Neuronal stem cell (in vitro differentiated cells): Measurements from ENCODE around the gene GRN.

Experiments
- DNase-seq: peaks from one replicate; pipeline ENCODE4 v3.0.0-alpha.2; 2013; ENCODE audit warnings: low spot score
- H2AFZ ChIP-seq: one replicate; pipeline ENCODE4 v1.6.1; 2013; ENCODE audit warnings: mild to moderate bottlenecking, low read length, inconsistent platforms
- H2AK5ac ChIP-seq: 2 replicates; pipeline ENCODE4 v1.6.1; 2013; ENCODE audit warnings: low read depth, mild to moderate bottlenecking, inconsistent platforms, low read length, moderate library complexity, mixed read lengths
- H2BK120ac ChIP-seq: 2 replicates; pipeline ENCODE4 v1.6.1; 2013; ENCODE audit warnings: low read depth, mild to moderate bottlenecking, inconsistent platforms, low read length, moderate library complexity, mixed read lengths
- H2BK12ac ChIP-seq: one replicate; pipeline ENCODE4 v1.6.1; 2013; ENCODE audit warnings: low read length, inconsistent platforms
- H2BK15ac ChIP-seq: 2 replicates; pipeline ENCODE4 v1.6.1; 2013; ENCODE audit warnings: mild to moderate bottlenecking, low read length, inconsistent platforms, mixed read lengths
- H2BK5ac ChIP-seq: one replicate; pipeline ENCODE4 v1.6.1; 2013; ENCODE audit warnings: inconsistent platforms, mild to moderate bottlenecking, low read length, moderate library complexity
- H3K14ac ChIP-seq: one replicate; pipeline ENCODE4 v1.6.1; 2013; ENCODE audit warnings: low read length, inconsistent platforms
- H3K18ac ChIP-seq: 2 replicates; pipeline ENCODE4 v1.6.1; 2013; ENCODE audit warnings: low read length, inconsistent platforms
- H3K23ac ChIP-seq: 2 replicates; pipeline ENCODE4 v1.6.1; 2013; ENCODE audit warnings: low read depth, mild to moderate bottlenecking, mixed read lengths, low read length, inconsistent platforms; ENCODE audit not compliant: poor library complexity
- H3K27ac ChIP-seq: replicated peaks from 3 replicates; pipeline ENCODE4 v1.5.1; 2013; ENCODE audit warnings: low read length, inconsistent platforms
- H3K27me3 ChIP-seq, 3 experiments: 2 replicates each; pipeline ENCODE4 v1.6.1; 2013; ENCODE audit warnings: low read length in 3 of 3, mild to moderate bottlenecking in 2 of 3, inconsistent platforms in 1 of 3, low read depth in 1 of 3, mixed read lengths in 1 of 3, moderate library complexity in 1 of 3; ENCODE audit not compliant: control insufficient read depth in 3 of 3, insufficient read depth in 3 of 3
- H3K36me3 ChIP-seq, 2 donors: replicated peaks in 1 of 2; 2 replicates each; pipeline ENCODE4 v1.6.1; 2013; ENCODE audit warnings: low read length in 2 of 2; ENCODE audit not compliant: control insufficient read depth in 2 of 2, insufficient read depth in 2 of 2
- H3K4ac ChIP-seq: 2 replicates; pipeline ENCODE4 v1.6.1; 2013; ENCODE audit warnings: inconsistent platforms, mild to moderate bottlenecking, low read length, moderate library complexity
- H3K4me1 ChIP-seq, 2 donors: 1 replicate in 1 of 2; 2 replicates in 1 of 2; pipeline ENCODE4 v1.6.1; 2013; ENCODE audit warnings: low read length in 2 of 2, low read depth in 1 of 2; ENCODE audit not compliant: control insufficient read depth in 2 of 2, insufficient read depth in 1 of 2
- H3K4me2 ChIP-seq: one replicate; pipeline ENCODE4 v1.6.1; 2013; ENCODE audit warnings: mild to moderate bottlenecking, low read length, inconsistent platforms; ENCODE audit not compliant: insufficient read depth, poor library complexity, severe bottlenecking
- H3K4me3 ChIP-seq, 2 donors: 2 replicates each; pipeline ENCODE4 v1.5.1; 2013; ENCODE audit warnings: low read length in 2 of 2, mild to moderate bottlenecking in 2 of 2, inconsistent platforms in 1 of 2, moderate library complexity in 1 of 2
- H3K79me1 ChIP-seq: one replicate; pipeline ENCODE4 v1.6.1; 2013; ENCODE audit warnings: low read depth, mild to moderate bottlenecking, inconsistent platforms, low read length, moderate library complexity
- H3K9ac ChIP-seq: one replicate; pipeline ENCODE4 v1.6.1; 2013; ENCODE audit warnings: mild to moderate bottlenecking, low read depth, low read length, inconsistent platforms; ENCODE audit not compliant: poor library complexity
- H3K9me3 ChIP-seq, 2 donors: replicated peaks in 1 of 2; 2 replicates each; pipeline versions ENCODE3 to v1.6.1; 2013; ENCODE audit warnings: low read length in 2 of 2, mild to moderate bottlenecking in 2 of 2, inconsistent platforms in 1 of 2, low read depth in 1 of 2, mixed read lengths in 1 of 2, moderate library complexity in 1 of 2; ENCODE audit not compliant: control insufficient read depth in 2 of 2, insufficient read depth in 1 of 2
- H4K8ac ChIP-seq: one replicate; pipeline ENCODE4 v1.6.1; 2013; ENCODE audit warnings: low read depth, mild to moderate bottlenecking, inconsistent platforms, low read length, moderate library complexity
- H4K91ac ChIP-seq: one replicate; pipeline ENCODE4 v1.6.1; 2013; ENCODE audit warnings: low read length, low read depth, mild to moderate bottlenecking, inconsistent platforms; ENCODE audit not compliant: poor library complexity
- WGBS, 2 donors: extraction: QIAGEN DNeasy Blood & Tissue Kit; methylation state at CpG; one replicate each; pipeline ENCODE4 v1.1.7; 2013; ENCODE audit warnings: missing lambda C conversion rate in 2 of 2, mixed read lengths in 1 of 2; ENCODE audit not compliant: insufficient read length in 2 of 2, insufficient replicate concordance in 1 of 2; ENCODE audit errors: extremely low coverage in 2 of 2; 5-methylcytosine and 5-hydroxymethylcytosine counted together

Gene GRN

GRCh38 chr17:44350733-44351226 is 5.7 kb downstream of the GRN start:
- peak overlapping the region; percentile 96 for H3K23ac ChIP-seq
- H2AFZ ChIP-seq: no peak overlapping the region
- H3K18ac ChIP-seq: peak overlapping the region; percentile 59
- H3K14ac ChIP-seq: peak overlapping the region; percentile 47
- H3K4ac ChIP-seq: no peak overlapping the region
- no peak overlapping the region for H2BK12ac ChIP-seq
- H3K27ac ChIP-seq: no peak overlapping the region
- no peak overlapping the region for H3K4me3 ChIP-seq
- H4K91ac ChIP-seq: no peak overlapping the region
- peaks cover 3% of the 10 kb centered on the region in 2 donors for H3K4me1 ChIP-seq
- H2BK120ac ChIP-seq: no peak overlapping the region
- H4K8ac ChIP-seq: no peak overlapping the region
- no peak overlapping the region for H2BK15ac ChIP-seq
- H3K9me3 ChIP-seq: peaks cover 0 to 1% of the 10 kb centered on the region in 2 donors
- H2BK5ac ChIP-seq: peak overlapping the region; percentile 46
- no CpG with 5 or more reads among the region's 6 CpGs for WGBS, 2 donors
- H3K36me3 ChIP-seq: peaks cover 18 to 28% of the 10 kb centered on the region in 2 donors
- H3K9ac ChIP-seq: peak overlapping the region; percentile 77
- DNase-seq: peak; percentile 57
- peak overlapping the region; percentile 74 for H2AK5ac ChIP-seq
- H3K4me2 ChIP-seq: no peak overlapping the region
- peaks cover 8% of the 10 kb centered on the region for H3K79me1 ChIP-seq
- peaks cover 0 to 2% (median 0%) of the 10 kb centered on the region in 3 experiments for H3K27me3 ChIP-seq

- DNase-seq: no peak
- no peak overlapping the region for H2BK12ac ChIP-seq
- no peak overlapping the region for H3K9ac ChIP-seq
- peaks cover 0 to 3% of the 10 kb centered on the region in 2 donors for H3K4me1 ChIP-seq
- peaks cover 23 to 35% of the 10 kb centered on the region in 2 donors for H3K36me3 ChIP-seq
- peaks cover 0 to 2% (median 0%) of the 10 kb centered on the region in 3 experiments for H3K27me3 ChIP-seq
- H2BK15ac ChIP-seq: no peak overlapping the region
- H3K14ac ChIP-seq: no peak overlapping the region
- no peak overlapping the region for H3K18ac ChIP-seq
- no peak overlapping the region for H4K91ac ChIP-seq
- peaks cover 8% of the 10 kb centered on the region for H3K79me1 ChIP-seq
- no peak overlapping the region for H2BK5ac ChIP-seq
- no peak overlapping the region for H2AFZ ChIP-seq
- H2AK5ac ChIP-seq: no peak overlapping the region
- no peak overlapping the region for H3K4me2 ChIP-seq
- no peak overlapping the region for H3K23ac ChIP-seq
- H2BK120ac ChIP-seq: no peak overlapping the region
- WGBS, 2 donors: no CpG with 5 or more reads among the region's 8 CpGs
- H4K8ac ChIP-seq: no peak overlapping the region
- no peak overlapping the region for H3K4ac ChIP-seq
- no peak overlapping the region for H3K4me3 ChIP-seq
- H3K9me3 ChIP-seq: no peaks in the 10 kb centered on the region
- H3K27ac ChIP-seq: no peak overlapping the region
These were observed 6.4 kb downstream of the GRN start for GRCh38 chr17:44351464-44351863.

GRCh38 chr17:44351961-44352827 is 7.1 kb downstream of the GRN start:
- peak overlapping the region; percentile 81 for H2AK5ac ChIP-seq
- H2AFZ ChIP-seq: no peak overlapping the region
- H3K23ac ChIP-seq: peak overlapping the region; percentile 93
- peak overlapping the region; percentile 84 for H3K9ac ChIP-seq
- peaks cover 0 to 2% (median 0%) of the 10 kb centered on the region in 3 experiments for H3K27me3 ChIP-seq
- DNase-seq: no peak
- no peak overlapping the region for H2BK15ac ChIP-seq
- H3K4me1 ChIP-seq: peaks cover 0 to 3% of the 10 kb centered on the region in 2 donors
- H4K91ac ChIP-seq: no peak overlapping the region
- H2BK5ac ChIP-seq: no peak overlapping the region
- H3K27ac ChIP-seq: no peak overlapping the region
- no peak overlapping the region for H2BK120ac ChIP-seq
- H2BK12ac ChIP-seq: peak overlapping the region; percentile 84
- no peaks in the 10 kb centered on the region for H3K9me3 ChIP-seq
- no peak overlapping the region for H3K18ac ChIP-seq
- peak overlapping the region; percentile 82 for H3K14ac ChIP-seq
- H3K4me3 ChIP-seq: no peak overlapping the region
- H3K36me3 ChIP-seq: peaks cover 23 to 39% of the 10 kb centered on the region in 2 donors
- H3K79me1 ChIP-seq: peaks cover 8% of the 10 kb centered on the region
- H3K4ac ChIP-seq: peak overlapping the region; percentile 84
- H3K4me2 ChIP-seq: no peak overlapping the region
- peak overlapping the region; percentile 96 for H4K8ac ChIP-seq
- WGBS, 2 donors: no CpG with 5 or more reads among the region's 36 CpGs
